HG03469 (cell line): ENCODE results near the gene DCDC2C.

ENCODE experiments used
- ATAC-seq: cut with Tn5 transposase; IDR thresholded peaks from one replicate; pipeline ENCODE4 v1.9.1; 2021; ENCODE audit warnings: mild to moderate bottlenecking, moderate library complexity, moderate number of reproducible peaks; ENCODE audit not compliant: unreplicated experiment

DCDC2C gene

DNA sequence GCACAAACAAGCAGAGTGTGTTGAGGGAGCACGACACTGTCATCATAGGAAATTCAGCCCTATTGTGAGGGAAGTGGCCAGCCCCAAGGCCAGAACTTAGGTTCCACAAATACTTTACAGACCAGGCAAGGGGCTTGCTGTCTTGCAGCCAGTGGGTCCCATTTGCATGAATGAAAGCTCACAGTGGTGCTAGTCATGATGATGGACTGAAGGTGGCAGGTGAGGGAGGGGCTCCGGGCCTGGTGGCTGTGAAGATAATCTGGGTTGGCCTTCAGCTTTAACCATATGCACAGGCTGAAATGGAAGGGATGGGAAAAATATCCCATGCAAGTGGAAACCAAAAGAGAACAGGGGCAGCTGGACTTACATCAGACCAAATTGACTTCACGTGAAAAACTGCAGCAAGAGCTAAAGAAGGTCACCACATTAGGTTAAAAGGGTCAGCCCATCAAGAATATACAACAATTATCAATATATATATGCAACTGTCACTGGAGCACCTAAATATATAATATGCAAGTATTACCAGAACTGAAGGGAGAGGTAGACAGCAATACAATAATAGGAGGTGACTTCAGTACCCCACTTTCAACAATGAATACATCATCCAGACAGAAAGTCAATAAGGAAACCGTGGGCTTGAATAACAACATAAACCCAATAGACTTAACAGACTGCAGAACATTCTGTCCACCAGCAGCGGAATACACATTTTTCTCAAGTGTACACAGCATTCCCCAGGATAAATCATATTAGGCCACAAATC, 39.6 kb downstream of the DCDC2C start:
- ATAC-seq = no peak

DNA sequence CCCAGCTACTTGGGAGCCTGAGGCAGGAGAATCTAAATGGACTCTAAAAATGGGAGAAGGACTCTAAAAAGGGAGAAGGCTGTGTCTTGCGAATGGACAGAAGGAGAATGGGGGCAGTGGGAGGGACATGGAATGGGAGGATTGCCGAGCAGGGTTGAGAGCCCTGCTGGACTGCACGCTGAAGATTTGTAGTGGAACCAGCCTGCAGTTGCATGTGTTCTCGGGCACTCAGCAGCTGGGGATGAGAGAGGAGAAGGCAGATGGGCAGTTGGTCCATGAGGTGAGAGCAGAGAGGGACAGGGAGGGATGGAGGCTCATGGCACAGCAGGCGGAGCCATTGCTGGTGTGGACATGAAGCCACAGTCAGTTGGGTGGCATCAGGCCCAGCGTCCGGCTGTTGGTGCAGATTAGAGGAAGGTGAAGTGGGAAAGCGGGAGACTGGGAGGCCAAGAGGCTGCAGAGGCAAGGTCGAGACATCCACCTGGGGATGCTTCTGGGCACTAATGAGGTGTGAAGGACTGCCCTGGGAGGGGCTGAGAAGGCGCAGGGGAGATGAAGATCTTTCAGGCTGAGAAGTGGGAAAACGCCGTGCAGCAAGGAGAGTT, 40.7 kb downstream of the DCDC2C start:
- ATAC-seq = no peak

DNA sequence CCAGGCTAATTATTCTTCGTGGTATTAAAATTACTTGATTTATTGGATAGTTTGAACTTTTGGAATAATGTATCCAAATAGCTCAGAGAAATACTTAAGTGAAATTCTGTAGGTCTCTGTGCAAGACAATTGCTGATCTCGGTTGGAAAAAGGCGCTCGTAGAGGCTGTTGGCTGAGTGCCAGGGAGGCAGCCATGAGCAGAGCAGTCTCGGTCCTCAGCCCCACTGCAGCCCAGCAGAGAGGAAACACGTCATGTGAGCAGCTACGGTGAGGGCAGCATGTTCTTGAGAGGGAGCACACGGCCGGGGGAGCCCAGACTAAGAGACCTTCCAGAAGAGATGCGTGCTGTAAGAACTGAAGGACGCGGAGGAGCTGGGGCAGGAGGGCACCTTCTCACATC, 42.5 kb downstream of the DCDC2C start:
- ATAC-seq = no peak

GRCh38 chr2:3747032-3747654, 43.8 kb downstream of the DCDC2C start:
- ATAC-seq = no peak

GRCh38 chr2:3747826-3748225, 44.5 kb downstream of the DCDC2C start:
- ATAC-seq = no peak

DNA sequence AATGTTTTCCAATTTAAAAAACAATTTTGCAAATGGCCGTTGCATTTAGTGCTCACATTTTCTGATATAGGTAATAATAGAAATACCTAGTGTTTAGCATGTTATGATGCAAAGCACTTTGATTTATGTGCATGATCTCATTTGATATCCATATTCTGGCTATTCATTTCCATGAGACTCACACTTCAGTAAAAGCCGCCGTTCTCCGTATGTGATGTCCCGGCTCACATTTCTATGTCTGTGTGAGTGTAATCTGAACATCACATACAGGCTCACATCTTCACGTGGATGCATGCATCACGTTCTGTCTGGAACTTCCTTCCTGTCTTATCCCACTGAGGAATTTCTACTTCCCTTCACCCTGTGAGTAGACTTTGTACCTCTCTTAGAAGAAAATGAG, 45.8 kb downstream of the DCDC2C start:
- no peak for ATAC-seq

DNA sequence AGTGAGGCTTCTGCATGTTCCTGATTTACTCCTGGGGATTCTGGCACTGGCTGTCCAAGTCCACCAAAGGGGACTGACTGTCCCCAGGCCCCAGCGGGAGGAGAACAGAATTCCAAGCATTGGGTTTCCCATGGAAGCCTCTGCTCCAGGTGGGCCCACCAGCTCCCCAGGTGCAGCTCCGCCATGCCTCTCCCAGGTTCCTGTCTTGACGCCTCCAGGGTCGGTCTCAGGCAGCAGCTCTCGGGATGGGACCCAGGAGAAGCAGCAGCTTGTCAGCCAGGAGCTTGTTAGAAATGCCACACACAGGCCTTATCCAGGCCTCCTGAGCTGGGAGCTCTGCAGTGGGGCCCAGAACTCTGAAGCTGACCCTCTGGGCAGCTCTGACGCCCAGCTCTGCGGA, 47.9 kb downstream of the DCDC2C start:
- ATAC-seq = no peak

DNA sequence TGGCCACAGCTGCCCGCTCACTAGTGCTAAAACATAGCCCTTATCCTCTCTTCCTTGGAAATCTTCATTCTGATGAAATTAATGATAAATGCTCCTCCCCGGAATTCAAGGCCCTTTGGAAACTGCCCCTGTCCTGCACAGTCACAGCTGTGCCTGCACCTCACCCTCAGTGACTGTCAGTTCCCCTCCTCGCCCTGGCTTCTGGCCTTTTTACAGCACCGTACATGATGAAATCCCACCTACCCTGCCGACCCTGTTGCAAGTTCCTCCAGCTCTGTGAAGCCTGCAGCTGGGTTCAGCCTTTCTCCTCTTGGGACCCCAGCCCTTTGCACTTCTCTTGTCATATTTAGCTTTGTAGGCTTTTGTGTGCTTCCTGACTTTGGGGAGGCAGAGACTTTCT, 48.4 kb downstream of the DCDC2C start:
- no peak for ATAC-seq

GRCh38 chr2:3752376-3752775, 49.0 kb downstream of the DCDC2C start:
- no peak for ATAC-seq

GRCh38 chr2:3753561-3753960, 50.2 kb downstream of the DCDC2C start:
- ATAC-seq = no peak

GRCh38 chr2:3754280-3754679, 50.9 kb downstream of the DCDC2C start:
- no peak for ATAC-seq

DNA sequence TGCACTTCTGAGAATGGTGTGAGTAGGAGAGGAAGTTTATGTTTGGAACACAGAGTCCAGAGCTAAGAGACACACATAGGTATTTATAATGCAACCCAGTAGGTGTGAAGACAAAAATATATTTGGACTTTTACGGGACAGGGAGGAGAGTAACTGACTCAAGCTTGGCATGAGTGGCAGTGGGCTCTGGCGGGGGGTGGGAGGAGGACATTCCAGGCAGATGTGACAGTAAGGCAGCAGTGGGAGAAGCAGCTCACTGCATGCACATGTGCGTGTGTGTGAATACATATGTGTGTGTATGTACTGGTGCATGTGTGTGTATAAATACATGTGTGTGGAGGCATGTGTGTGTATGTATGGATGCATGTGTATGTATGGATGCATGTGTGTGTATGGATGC, 51.4 kb downstream of the DCDC2C start:
- no peak for ATAC-seq

DNA sequence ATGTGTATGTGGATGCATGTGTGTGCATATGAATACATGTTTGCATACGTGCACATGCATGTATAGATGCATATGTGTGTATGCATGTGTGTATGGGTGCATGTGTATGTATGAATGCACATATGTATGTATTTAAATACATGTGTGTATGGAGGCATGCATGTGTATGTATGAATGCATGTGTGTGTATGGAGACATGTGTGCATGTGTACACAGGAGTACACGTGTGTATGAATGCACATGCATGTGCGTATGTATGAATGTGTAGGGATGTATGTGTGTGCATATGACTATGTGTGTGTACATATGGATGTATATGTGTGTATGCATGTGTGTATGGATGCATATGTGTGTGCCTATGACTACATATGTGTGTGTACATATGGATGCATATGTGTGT, 51.9 kb downstream of the DCDC2C start:
- ATAC-seq = no peak

GRCh38 chr2:3756306-3756705, 52.9 kb downstream of the DCDC2C start:
- no peak for ATAC-seq

GRCh38 chr2:3758906-3759305, 55.5 kb downstream of the DCDC2C start:
- no peak for ATAC-seq

DNA sequence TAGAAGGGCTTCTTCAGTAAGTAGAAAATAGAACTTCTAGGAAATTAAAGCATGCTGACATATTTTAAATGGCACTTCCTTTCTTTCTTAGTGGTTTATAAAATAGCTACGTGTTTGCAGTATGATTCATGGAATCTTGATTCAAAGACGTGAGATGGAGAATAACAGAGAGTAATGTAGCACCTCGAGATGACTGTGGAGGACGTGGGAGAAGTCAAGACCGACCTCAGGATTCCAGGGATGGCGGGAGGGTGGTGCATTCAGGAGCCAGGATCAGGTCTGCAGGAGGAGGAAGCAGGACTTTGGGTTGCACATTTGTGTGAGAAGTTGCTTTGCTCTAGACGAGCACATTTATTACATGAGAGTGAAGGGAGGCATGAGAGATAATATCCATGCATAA, 56.0 kb downstream of the DCDC2C start:
- ATAC-seq = no peak

DNA sequence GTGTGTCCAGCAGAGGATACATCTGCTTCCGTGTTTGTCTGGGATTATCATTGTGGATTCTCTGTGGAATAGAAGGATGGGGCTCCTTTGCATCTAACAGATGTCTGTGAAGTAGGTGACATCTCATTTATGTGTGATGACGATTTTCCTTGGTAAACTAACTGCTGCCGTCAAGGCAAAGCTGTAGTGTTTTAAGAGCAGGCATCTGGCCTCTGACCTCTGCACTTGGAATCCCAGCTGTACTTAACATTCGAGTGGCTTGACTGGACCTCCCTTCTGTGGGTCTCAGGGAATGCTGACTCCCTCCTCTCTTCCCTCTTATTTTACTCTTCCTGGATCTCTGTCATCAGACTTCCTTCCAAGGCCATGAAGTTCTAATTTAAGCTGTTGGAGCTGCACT, 56.4 kb downstream of the DCDC2C start:
- no peak for ATAC-seq

- ATAC-seq = no peak
Observed at GRCh38 chr2:3761272-3761671, 57.9 kb downstream of the DCDC2C start.

GRCh38 chr2:3762771-3763447, 59.5 kb downstream of the DCDC2C start:
- ATAC-seq = no peak

- ATAC-seq = no peak
Observed at GRCh38 chr2:3766824-3767223, 63.4 kb downstream of the DCDC2C start.

DNA sequence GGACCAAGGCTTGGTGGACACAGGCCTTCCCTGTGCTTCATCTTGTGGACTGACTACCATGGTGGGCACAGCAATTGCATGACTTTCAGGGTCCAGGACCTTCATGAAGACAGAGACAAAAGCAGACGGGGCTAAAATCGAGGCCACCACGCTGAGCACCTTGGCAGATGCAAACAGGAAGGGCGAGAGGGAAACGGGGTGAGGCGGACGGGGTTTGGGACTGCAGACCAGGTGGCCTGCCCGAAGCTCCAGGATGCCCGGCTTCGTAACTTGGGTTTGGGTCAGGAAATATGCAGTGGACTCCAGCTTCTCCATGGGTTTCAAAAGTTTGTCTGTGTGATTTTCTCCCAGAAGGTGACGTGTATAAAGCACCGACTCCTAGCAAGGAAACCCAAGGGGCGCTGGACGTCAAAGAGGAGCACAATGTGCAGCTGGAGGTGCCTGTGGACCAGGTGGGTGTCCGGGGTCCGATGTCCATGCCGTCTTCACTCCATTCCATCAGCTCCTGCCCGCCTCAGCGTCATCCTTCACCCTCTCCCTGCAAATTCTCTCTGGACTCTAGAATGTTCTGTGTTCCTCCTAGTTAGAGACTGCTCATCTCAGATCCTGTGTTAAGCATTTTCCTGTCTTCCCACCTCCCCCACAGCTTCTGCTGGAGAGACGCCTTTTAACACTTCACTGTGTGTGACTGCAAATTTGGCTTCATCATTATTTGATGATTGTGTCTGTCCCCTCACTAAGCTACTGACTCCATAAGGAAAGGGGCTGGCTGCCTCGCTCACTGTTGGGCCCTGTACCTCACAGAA, 65.8 kb downstream of the DCDC2C start:
- ATAC-seq = no peak
